H1 (cell line): ENCODE results near the gene PARS2. TPM values are rescaled to one million over a fixed set of nuclear protein-coding genes. Genes with fewer than 3 reads are reported as not detected.

Experiments
- CTCF ChIA-PET: fragments of 300-600 bp; sonication (Branson Sonifier 250); formaldehyde crosslinking; loops from one replicate; lab custom pipeline; 2021; ENCODE audit not compliant: partially characterized antibody; lab: Charles Lee
- POLR2A ChIA-PET: fragments of 300-600 bp; sonication (Branson Sonifier 250); formaldehyde crosslinking; loops from one replicate; lab custom pipeline; 2021; ENCODE audit warnings: inconsistent platforms; ENCODE audit not compliant: partially characterized antibody; lab: Charles Lee
- DNase-seq, 2 experiments: peaks; one replicate each; pipeline versions ENCODE4 v3.0.0 to v3.0.0-alpha.2; 2010 to 2022; ENCODE audit warnings: low spot score in 2 of 2, low read depth in 1 of 2, mixed read lengths in 1 of 2
- FAIRE-seq: peaks from 2 replicates; lab custom pipeline; 2011; peaks lifted over from hg19 to GRCh38; lab: Jason Lieb, UNC
- H2AFZ ChIP-seq: 2 replicates; pipeline ENCODE4 v1.8.1; 2012; ENCODE audit warnings: low read length, inconsistent platforms
- H2AK5ac ChIP-seq: 2 replicates; pipeline ENCODE4 v1.6.1; 2013; ENCODE audit warnings: low read depth, low read length
- H2BK120ac ChIP-seq: replicated peaks from 2 replicates; pipeline ENCODE3; 2013; ENCODE audit warnings: low read depth, low read length, inconsistent platforms
- H2BK12ac ChIP-seq: 2 replicates; pipeline ENCODE4 v1.6.1; 2013; ENCODE audit warnings: low read depth, low read length
- H2BK15ac ChIP-seq: 2 replicates; pipeline ENCODE4 v1.6.1; 2013; ENCODE audit warnings: low read length
- H2BK20ac ChIP-seq: 2 replicates; pipeline ENCODE4 v1.6.1; 2013; ENCODE audit warnings: low read length
- H2BK5ac ChIP-seq: 2 replicates; pipeline ENCODE4 v1.6.1; 2013; ENCODE audit warnings: low read depth, low read length
- H3K14ac ChIP-seq: 2 replicates; pipeline ENCODE4 v1.6.1; 2013; ENCODE audit warnings: inconsistent platforms; ENCODE audit not compliant: insufficient read length
- H3K18ac ChIP-seq: 2 replicates; pipeline ENCODE4 v1.6.1; 2013; ENCODE audit warnings: low read length; ENCODE audit errors: extremely low read depth
- H3K23ac ChIP-seq: 2 replicates; pipeline ENCODE4 v1.6.1; 2013; ENCODE audit warnings: inconsistent platforms; ENCODE audit not compliant: insufficient read length
- H3K23me2 ChIP-seq: 2 replicates; pipeline ENCODE4 v1.6.1; 2013; ENCODE audit warnings: low read depth, low read length
- H3K27ac ChIP-seq: 2 replicates; pipeline ENCODE4 v1.6.1; 2011; ENCODE audit warnings: low read depth, low read length, inconsistent platforms
- H3K27me3 ChIP-seq, 4 experiments: replicated peaks in 1 of 4; 1 replicate in 1 of 4; 2 replicates in 3 of 4; pipeline versions ENCODE4 v1.6.1 to v1.8.1; 2011 to 2013; ENCODE audit warnings: low read length in 3 of 4, mild to moderate bottlenecking in 3 of 4, inconsistent platforms in 2 of 4, mixed read lengths in 2 of 4, moderate library complexity in 1 of 4; ENCODE audit not compliant: control insufficient read depth in 3 of 4, insufficient read depth in 3 of 4; ENCODE audit errors: extremely low read depth in 1 of 4
- H3K36me3 ChIP-seq, 4 experiments: 2 replicates each; pipeline versions ENCODE4 v1.6.1 to v1.8.1; 2011 to 2013; ENCODE audit warnings: mild to moderate bottlenecking in 4 of 4, low read length in 3 of 4, moderate library complexity in 2 of 4, control low read depth in 1 of 4, inconsistent platforms in 1 of 4; ENCODE audit not compliant: insufficient read depth in 4 of 4, control insufficient read depth in 2 of 4
- H3K4ac ChIP-seq: replicated peaks from 2 replicates; pipeline ENCODE3; 2013; ENCODE audit warnings: low read length, low read depth, mixed read lengths, inconsistent platforms; ENCODE audit not compliant: insufficient read length
- H3K4me1 ChIP-seq, 4 experiments: replicated peaks in 1 of 4; 1 replicate in 1 of 4; 2 replicates in 3 of 4; pipeline versions ENCODE4 v1.6.1 to v1.8.1; 2011 to 2013; ENCODE audit warnings: low read length in 3 of 4, inconsistent platforms in 2 of 4, mixed read lengths in 1 of 4; ENCODE audit not compliant: insufficient read depth in 4 of 4, control insufficient read depth in 3 of 4
- H3K4me2 ChIP-seq, 2 experiments: 2 replicates each; pipeline versions ENCODE4 v1.6.1 to v1.8.1; 2011 to 2013; ENCODE audit warnings: low read depth in 2 of 2, low read length in 2 of 2, control low read depth in 1 of 2, inconsistent platforms in 1 of 2, mild to moderate bottlenecking in 1 of 2; ENCODE audit not compliant: insufficient read depth in 1 of 2
- H3K4me3 ChIP-seq, 4 experiments: fragments of 200-600, 300-600 bp in 1 of 4; sonication (generic), shearing (Covaris generic), sonication (Bioruptor Twin) in 1 of 4; 2 replicates each; pipeline versions ENCODE4 v1.5.1 to v1.8.1; 2011 to 2016; ENCODE audit warnings: low read length in 4 of 4, low read depth in 3 of 4, control low read depth in 2 of 4, inconsistent platforms in 2 of 4, mild to moderate bottlenecking in 2 of 4, mixed read lengths in 1 of 4, moderate library complexity in 1 of 4; ENCODE audit not compliant: insufficient read depth in 2 of 4; ENCODE audit errors: extremely low read depth in 1 of 4
- H3K56ac ChIP-seq: replicated peaks from 2 replicates; pipeline ENCODE3; 2013; ENCODE audit warnings: low read depth, mild to moderate bottlenecking, mixed read lengths, low read length, inconsistent platforms; ENCODE audit not compliant: insufficient read length
- H3K79me1 ChIP-seq: 2 replicates; pipeline ENCODE4 v1.6.1; 2013; ENCODE audit warnings: low read depth, low read length, control low read depth
- H3K79me2 ChIP-seq, 2 experiments: 2 replicates each; pipeline versions ENCODE4 v1.6.1 to v1.8.1; 2012 to 2013; ENCODE audit warnings: low read length in 2 of 2, mild to moderate bottlenecking in 2 of 2, inconsistent platforms in 1 of 2; ENCODE audit not compliant: insufficient read depth in 2 of 2, control insufficient read depth in 1 of 2
- H3K9ac ChIP-seq, 4 experiments: replicated peaks in 1 of 4; 1 replicate in 1 of 4; 2 replicates in 3 of 4; pipeline versions ENCODE4 v1.6.1 to v1.8.1; 2011 to 2013; ENCODE audit warnings: low read depth in 3 of 4, low read length in 3 of 4, control low read depth in 2 of 4, mild to moderate bottlenecking in 2 of 4, moderate library complexity in 2 of 4, inconsistent platforms in 1 of 4; ENCODE audit errors: extremely low read depth in 1 of 4
- H3K9me3 ChIP-seq, 2 experiments: 2 replicates each; pipeline versions ENCODE4 v1.6.1 to v1.8.1; 2012 to 2013; ENCODE audit warnings: mild to moderate bottlenecking in 2 of 2, moderate library complexity in 2 of 2, control low read depth in 1 of 2, inconsistent platforms in 1 of 2, low read depth in 1 of 2, low read length in 1 of 2, mixed read lengths in 1 of 2; ENCODE audit not compliant: insufficient read depth in 2 of 2
- H4K20me1 ChIP-seq, 2 experiments: replicated peaks in 1 of 2; 2 replicates each; pipeline versions ENCODE3 to v1.8.1; 2011 to 2013; ENCODE audit warnings: inconsistent platforms in 2 of 2, low read length in 2 of 2, mild to moderate bottlenecking in 1 of 2; ENCODE audit not compliant: insufficient read depth in 2 of 2, control insufficient read depth in 1 of 2
- H4K5ac ChIP-seq: 2 replicates; pipeline ENCODE4 v1.6.1; 2013; ENCODE audit warnings: low read length, low read depth, mixed read lengths, inconsistent platforms; ENCODE audit not compliant: insufficient read length
- H4K8ac ChIP-seq: 2 replicates; pipeline ENCODE4 v1.8.0; 2013; ENCODE audit warnings: mild to moderate bottlenecking, moderate library complexity, low read length, inconsistent platforms; ENCODE audit not compliant: insufficient read depth; ENCODE audit errors: extremely low read depth
- H4K91ac ChIP-seq: replicated peaks from 2 replicates; pipeline ENCODE3; 2013; ENCODE audit warnings: low read length, mixed read lengths, inconsistent platforms; ENCODE audit not compliant: insufficient read length
- CHD2 ChIP-seq: IDR thresholded peaks from 2 replicates; pipeline ENCODE4 v1.6.1; 2012; ENCODE audit warnings: low read length, improper control_type of control experiment
- CREB1 ChIP-seq: IDR thresholded peaks from 2 replicates; pipeline ENCODE4 v1.6.1; 2012; ENCODE audit warnings: inconsistent platforms
- GABPA ChIP-seq: IDR thresholded peaks from 2 replicates; pipeline ENCODE4 v1.6.1; 2011; ENCODE audit warnings: mild to moderate bottlenecking, low read length, moderate library complexity, borderline replicate concordance; ENCODE audit not compliant: insufficient read depth
- HDAC2 ChIP-seq, 2 experiments: fragments of 300-600 bp in 1 of 2; sonication (generic) in 1 of 2; IDR thresholded peaks; 2 replicates each; pipeline ENCODE4 v1.6.1; 2011 to 2012; ENCODE audit warnings: low read depth in 2 of 2, low read length in 2 of 2, mild to moderate bottlenecking in 2 of 2, moderate library complexity in 2 of 2, borderline replicate concordance in 1 of 2, inconsistent platforms in 1 of 2
- KDM1A ChIP-seq: fragments of 200-600, 300-600 bp; sonication (generic); IDR thresholded peaks from 2 replicates; pipeline ENCODE4 v1.7.1; 2016; ENCODE audit warnings: mild to moderate bottlenecking, low read length, borderline replicate concordance
- KDM4A ChIP-seq: IDR thresholded peaks from one replicate; pipeline ENCODE4 v1.7.1; 2012; ENCODE audit warnings: low read depth, mild to moderate bottlenecking, moderate library complexity, low read length, inconsistent platforms; ENCODE audit not compliant: severe bottlenecking
- MAFK ChIP-seq: IDR thresholded peaks from 2 replicates; pipeline ENCODE4 v1.6.1; 2012; ENCODE audit warnings: low read depth, mild to moderate bottlenecking, improper control_type of control experiment, low read length
- PHF8 ChIP-seq: fragments of 200-600 bp; sonication (generic); conservative IDR thresholded peaks from 2 replicates; pipeline ENCODE4 v1.7.1; 2012; ENCODE audit warnings: low read depth, mild to moderate bottlenecking, inconsistent platforms, low read length, moderate library complexity
- RFX5 ChIP-seq: IDR thresholded peaks from 2 replicates; pipeline ENCODE4 v1.6.1; 2011; ENCODE audit warnings: low read depth, low read length, improper control_type of control experiment, borderline replicate concordance
- SIN3A ChIP-seq, 2 experiments: IDR thresholded peaks in 1 of 2; conservative IDR thresholded peaks in 1 of 2; 2 replicates each; pipeline ENCODE4 v1.6.1; 2011 to 2012; ENCODE audit warnings: low read length in 2 of 2, improper control_type of control experiment in 1 of 2, low read depth in 1 of 2, mild to moderate bottlenecking in 1 of 2
- SIX5 ChIP-seq: IDR thresholded peaks from 2 replicates; pipeline ENCODE4 v1.6.1; 2011; ENCODE audit warnings: mild to moderate bottlenecking, low read depth, low read length
- SP2 ChIP-seq: IDR thresholded peaks from 2 replicates; pipeline ENCODE4 v1.6.1; 2012; ENCODE audit warnings: mild to moderate bottlenecking, low read length, inconsistent platforms
- SP4 ChIP-seq: IDR thresholded peaks from 2 replicates; pipeline ENCODE4 v1.6.1; 2012; ENCODE audit warnings: low read length, inconsistent platforms
- SRF ChIP-seq: IDR thresholded peaks from 2 replicates; pipeline ENCODE4 v1.6.1; 2011; ENCODE audit warnings: mild to moderate bottlenecking, low read depth, low read length, moderate library complexity
- WGBS, 2 experiments: shearing (Covaris generic) in 1 of 2; methylation state at CpG; one replicate each; pipeline versions ENCODE4 v1.1.6 to v1.1.7; 2013 to 2015; ENCODE audit warnings: low lambda C conversion rate in 2 of 2, mixed read lengths in 2 of 2, inconsistent platforms in 1 of 2, low coverage in 1 of 2, missing lambda C conversion rate in 1 of 2; ENCODE audit not compliant: insufficient replicate concordance in 2 of 2, insufficient coverage in 1 of 2, insufficient read length in 1 of 2; ENCODE audit errors: extremely low coverage in 1 of 2, missing lambda C conversion rate in 1 of 2; 5-methylcytosine and 5-hydroxymethylcytosine counted together
- polyA plus RNA-seq, 7 experiments: library from polyadenylated mRNA; depleted of rRNA in 3 of 7; stranded (reverse) in 5 of 7; unstranded in 2 of 7; fragments of >200 nt in 5 of 7; fragments of 200-250 nt in 2 of 7; gene quantifications; 1 replicate in 5 of 7; 2 replicates in 1 of 7; 4 replicates in 1 of 7; pipeline versions ENCODE4 v1.2.1 to v1.2.3, GENCODE V29; 2011 to 2013; ENCODE audit warnings: missing spikeins in 2 of 7, mixed read lengths in 2 of 7
- total RNA-seq: library from RNA; stranded (reverse); fragmentation: NEBNext Ultra II Directional; extraction: Animal tissue kit (Norgen Biotek cat#: 25700); gene quantifications from 2 replicates; pipeline ENCODE4 v1.2.1, GENCODE V29; 2021

Gene PARS2
- total and polyA plus RNA-seq, 2 of the 8 experiments (the other 6 are each of a cell fraction or from before 2014, with no cell fraction given), result 8.9 to 10.0 TPM

GRCh38 chr1:54796902-54797301 is 32.6 kb upstream of the PARS2 start:
- no peak overlapping the region; the same call in 1 of the 2 replicates for H2BK20ac ChIP-seq
- no peak overlapping the region for H3K23ac ChIP-seq
- peaks cover 0 to 5% of the 10 kb centered on the region in 2 experiments; a peak in 2 of 4 replicates for H3K9me3 ChIP-seq
- no peak overlapping the region for H2BK12ac ChIP-seq
- CTCF ChIA-PET, result interaction anchor here (0.6 to 1.9 kb wide), 5 partner anchors 12 to 53 kb away, joined by 3 to 4 read pairs (median 3); no protein-coding TSS in a partner anchor
- no peak overlapping the region for H4K91ac ChIP-seq
- H3K4me3 ChIP-seq, result no peak overlapping the region
- FAIRE-seq, result no peak
- no peak overlapping the region for H2AFZ ChIP-seq
- H3K36me3 ChIP-seq, result no peaks in the 10 kb centered on the region
- 85% methylated on average over 2 of the region's 2 CpGs; no CpG with 5 or more reads in 1 of the 2 experiments for WGBS, 2 experiments
- no peak overlapping the region for H3K56ac ChIP-seq
- no peak for DNase-seq
- H3K4me2 ChIP-seq, result no peak overlapping the region
- H2BK5ac ChIP-seq, result no peak overlapping the region
- no peaks in the 10 kb centered on the region for H3K79me2 ChIP-seq
- no peaks in the 10 kb centered on the region for H4K20me1 ChIP-seq
- H2AK5ac ChIP-seq, result no peak overlapping the region
- H2BK120ac ChIP-seq, result no peak overlapping the region
- peaks cover 3% of the 10 kb centered on the region; the same call in 1 of the 2 replicates for H3K23me2 ChIP-seq
- H3K4me1 ChIP-seq, result peaks cover 8 to 16% (median 12%) of the 10 kb centered on the region in 4 experiments
- H3K18ac ChIP-seq, result no peak overlapping the region
- POLR2A ChIA-PET, result no interaction called here
- H3K79me1 ChIP-seq, result no peaks in the 10 kb centered on the region; the same call in 1 of the 2 replicates
- H3K9ac ChIP-seq, result no peak overlapping the region
- no peak overlapping the region for H4K5ac ChIP-seq
- H3K4ac ChIP-seq, result no peak overlapping the region
- H2BK15ac ChIP-seq, result no peak overlapping the region
- peaks cover 5 to 22% (median 16%) of the 10 kb centered on the region in 4 experiments; a peak in 6 of 7 replicates for H3K27me3 ChIP-seq
- H3K14ac ChIP-seq, result no peak overlapping the region
- H4K8ac ChIP-seq, result no peak overlapping the region
- H3K27ac ChIP-seq, result no peak overlapping the region
- no peak for TF ChIP-seq KDM4A
- no peak for TF ChIP-seq GABPA
- TF ChIP-seq SIX5, result no peak
- no peak for TF ChIP-seq SRF
- no peak for TF ChIP-seq SIN3A (conservative IDR thresholded peaks at IDR 0.05 in 1 of 2, IDR thresholded peaks at IDR 0.05 in 1 of 2; ENCODE audit: low read depth in 1 of 2, low read length in 2 of 2)
- no peak for TF ChIP-seq SP2
- TF ChIP-seq KDM1A, result no peak
- TF ChIP-seq RFX5, result no peak
- no peak for TF ChIP-seq CREB1
- no peak for TF ChIP-seq PHF8
- no peak for TF ChIP-seq HDAC2 (IDR thresholded peaks at IDR 0.05; ENCODE audit: borderline replicate concordance in 1 of 2, low read depth in 2 of 2, low read length in 2 of 2)
- no peak for TF ChIP-seq SP4
- no peak for TF ChIP-seq MAFK
- TF ChIP-seq CHD2, result no peak
